ENCODE measurements around the gene ARHGEF19. TPM values are rescaled to one million over a fixed set of nuclear protein-coding genes. Genes with fewer than 3 reads are reported as not detected.
"Not testable (repeated sequence)": the region's sequence is repeated elsewhere in the genome, so short reads cannot be mapped to it uniquely, and the experiment has no call there.

Gene ARHGEF19
- total RNA-seq = 1.3 TPM
- long read RNA-seq, partial matches to known transcripts = 0 of 2 reads
- long read RNA-seq, other reads (novel, unspliced or antisense) = 2 of 2 reads

DNA sequence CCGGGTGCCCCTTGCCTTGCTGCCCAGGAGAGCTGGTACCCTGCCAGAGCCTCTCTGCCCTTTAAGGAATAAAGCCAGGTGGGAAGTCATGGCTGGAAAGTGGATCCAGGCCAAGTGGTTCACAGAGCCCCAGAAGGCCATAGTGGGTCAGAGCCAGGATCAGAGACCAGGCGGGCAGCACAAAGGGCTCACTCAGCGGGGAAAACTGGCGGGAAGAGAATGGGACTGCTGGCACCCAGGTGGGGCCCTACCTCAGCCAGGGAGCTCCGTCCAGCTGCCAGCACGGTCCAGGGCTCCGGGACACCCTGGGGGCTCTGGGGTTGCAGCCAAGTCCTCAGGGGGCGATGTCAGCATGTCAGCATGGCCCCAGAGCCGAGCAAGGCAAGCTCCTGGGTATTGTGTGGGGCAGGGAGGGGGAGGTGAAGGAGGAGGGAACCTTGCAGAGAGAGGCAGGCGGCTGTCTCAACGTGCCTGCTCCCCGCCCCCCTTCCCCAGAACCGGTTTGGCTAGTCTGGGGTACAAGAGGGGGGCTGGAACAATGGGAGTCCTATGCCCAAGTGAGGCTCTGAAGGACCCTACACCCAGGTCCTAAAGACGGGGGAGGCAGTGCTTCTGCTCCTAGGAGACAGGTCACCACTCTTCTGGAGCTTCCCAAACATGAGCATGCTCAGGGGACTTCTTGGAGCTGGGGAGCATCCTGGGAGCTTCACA, at the start of gene ARHGEF19:
Gene ARHGEF19, minus strand, starts transcription at position 402 of the 711 bp plus-strand sequence. CDS start 3,598 bp downstream, outside the sequence.
- intact Hi-C loops (cut with DNase I) = no loop called here

DNA sequence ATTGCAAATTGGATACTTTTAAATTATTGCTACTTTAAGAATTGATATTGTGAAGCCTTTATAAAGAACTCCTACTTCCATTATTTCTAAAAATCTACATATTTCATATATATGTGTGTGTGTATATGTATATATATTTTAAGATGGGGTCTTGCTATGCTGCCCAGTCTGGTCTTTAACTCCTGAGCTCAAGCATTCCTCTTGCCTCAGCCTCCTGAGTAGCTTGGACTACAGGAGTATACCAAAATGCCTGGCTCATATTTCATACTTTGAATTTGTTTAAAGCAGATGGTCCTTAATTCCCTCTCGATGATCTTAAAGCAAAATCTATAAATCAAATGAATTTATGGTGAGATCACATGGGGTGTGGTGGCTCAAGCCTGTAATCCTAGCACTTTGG, 49.6 kb upstream of the ARHGEF19 start:
- intact Hi-C loops (cut with DNase I) = no loop called here
- no peak for DNase-seq (ENCODE audit: low spot score)

More for the DNA sequence above, at the start of gene ARHGEF19:
- no peak for DNase-seq (ENCODE audit: low spot score)

DNA sequence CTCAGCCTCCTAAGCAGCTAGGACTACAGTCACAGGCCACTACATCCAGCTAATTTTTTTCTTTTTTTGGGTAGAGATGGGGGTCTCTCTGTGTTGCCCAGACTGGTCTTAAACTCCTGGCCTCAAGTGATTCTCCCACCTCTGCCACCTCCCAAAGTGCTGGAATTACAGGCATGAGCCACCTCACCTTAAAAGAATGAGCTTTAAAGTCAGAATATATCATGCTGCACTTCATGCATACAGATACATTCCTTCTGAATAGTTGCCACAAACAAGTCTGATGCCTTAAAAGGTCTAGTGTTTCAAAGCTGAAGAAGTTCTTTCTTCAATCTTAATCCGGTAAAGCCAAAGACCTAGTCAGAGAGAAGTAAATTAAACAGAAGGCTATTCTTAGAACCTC, 48.4 kb upstream of the ARHGEF19 start:
- intact Hi-C loops (cut with DNase I) = no loop called here
- DNase-seq (ENCODE audit: low spot score) = no peak

DNA sequence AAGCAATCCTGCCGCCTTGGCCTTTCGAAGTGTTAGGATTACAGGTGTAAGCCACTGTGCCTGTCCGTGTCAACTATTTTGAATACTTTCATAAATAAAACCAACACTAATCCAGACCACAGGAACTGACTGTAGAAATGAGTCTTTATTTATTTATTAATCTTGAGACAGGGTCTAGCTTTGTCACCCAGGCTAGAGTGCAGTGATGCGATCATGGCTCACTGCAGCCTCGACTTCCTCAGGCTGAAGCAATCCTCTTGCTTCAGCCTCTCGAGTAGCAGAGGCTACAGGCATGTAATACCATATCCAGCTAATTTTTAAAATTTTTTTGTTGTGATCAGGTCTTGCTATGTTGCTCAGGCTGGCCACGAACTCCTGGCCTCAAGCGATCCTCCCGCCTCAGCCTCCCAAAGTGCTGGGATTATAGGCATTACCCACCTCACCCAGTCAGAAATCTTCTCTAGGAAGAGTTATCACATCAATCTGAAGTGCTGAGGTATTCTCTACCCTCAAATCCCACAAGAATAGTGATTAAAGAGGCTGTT, 46.2 kb upstream of the ARHGEF19 start:
- intact Hi-C loops (cut with DNase I) = no loop called here

DNA sequence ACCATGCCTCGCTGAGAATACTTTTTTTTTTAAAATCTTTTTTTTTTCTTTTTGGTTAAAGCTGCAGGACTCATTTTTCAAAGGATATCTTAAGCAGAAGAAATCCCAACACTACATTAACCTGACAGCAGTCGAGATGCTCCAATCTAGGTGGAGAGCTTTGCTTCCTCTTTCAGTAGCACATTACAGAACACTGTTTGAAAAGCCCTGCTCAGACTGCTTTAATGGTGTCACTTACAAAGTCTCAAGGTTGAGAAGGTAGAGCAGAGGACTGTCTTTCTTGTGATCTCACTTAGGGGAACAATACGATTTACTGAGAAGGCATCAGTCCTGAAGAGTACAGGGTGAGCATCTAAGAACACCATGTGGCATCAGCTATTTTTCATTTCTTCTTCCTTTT, 45.5 kb upstream of the ARHGEF19 start:
- intact Hi-C loops (cut with DNase I) = no loop called here
- no peak for DNase-seq (ENCODE audit: low spot score)

More for the DNA sequence above, 46.2 kb upstream of the ARHGEF19 start:
- DNase-seq (ENCODE audit: low spot score) = no peak

DNA sequence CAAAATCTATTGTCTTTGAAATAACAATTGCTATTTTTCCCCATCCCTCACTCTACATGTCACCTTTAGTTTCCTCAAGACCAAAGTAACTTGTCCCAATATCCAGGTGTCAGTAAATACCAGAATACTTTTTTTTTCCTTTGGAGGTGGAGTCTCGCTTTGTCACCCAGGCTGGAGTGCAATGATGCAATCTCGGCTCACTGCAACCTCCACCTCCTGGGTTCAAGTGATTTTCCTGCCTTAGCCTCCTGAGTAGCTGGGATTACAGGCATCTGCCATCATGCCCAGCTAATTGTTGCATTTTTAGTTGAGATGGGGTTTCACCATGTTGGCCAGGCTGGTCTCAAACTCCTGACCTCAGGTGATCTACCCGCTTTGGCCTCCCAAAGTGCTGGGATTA, 45.1 kb upstream of the ARHGEF19 start:
- intact Hi-C loops (cut with DNase I); DNase-seq (ENCODE audit: low spot score): not testable (repeated sequence)

DNA sequence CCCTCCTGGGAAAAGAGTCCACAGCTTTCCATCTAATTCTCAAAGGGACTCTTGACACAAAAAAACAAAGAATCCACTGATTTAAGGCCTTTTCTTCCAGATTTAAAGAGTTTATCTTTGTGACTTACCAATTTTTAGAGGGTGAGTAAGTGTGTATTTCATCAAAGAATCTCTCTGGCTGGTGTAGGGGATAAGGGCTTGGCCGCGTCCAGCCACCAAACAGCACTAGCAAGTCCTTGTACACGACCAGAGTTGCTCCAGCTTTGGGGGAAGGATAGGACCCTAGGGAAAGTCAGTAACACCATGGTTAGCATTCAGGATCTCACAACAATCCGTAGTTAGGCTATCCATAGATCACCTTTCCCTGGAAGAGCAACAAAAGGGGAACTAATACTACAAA, 44.0 kb upstream of the ARHGEF19 start:
- intact Hi-C loops (cut with DNase I) = no loop called here
- no peak for DNase-seq (ENCODE audit: low spot score)

DNA sequence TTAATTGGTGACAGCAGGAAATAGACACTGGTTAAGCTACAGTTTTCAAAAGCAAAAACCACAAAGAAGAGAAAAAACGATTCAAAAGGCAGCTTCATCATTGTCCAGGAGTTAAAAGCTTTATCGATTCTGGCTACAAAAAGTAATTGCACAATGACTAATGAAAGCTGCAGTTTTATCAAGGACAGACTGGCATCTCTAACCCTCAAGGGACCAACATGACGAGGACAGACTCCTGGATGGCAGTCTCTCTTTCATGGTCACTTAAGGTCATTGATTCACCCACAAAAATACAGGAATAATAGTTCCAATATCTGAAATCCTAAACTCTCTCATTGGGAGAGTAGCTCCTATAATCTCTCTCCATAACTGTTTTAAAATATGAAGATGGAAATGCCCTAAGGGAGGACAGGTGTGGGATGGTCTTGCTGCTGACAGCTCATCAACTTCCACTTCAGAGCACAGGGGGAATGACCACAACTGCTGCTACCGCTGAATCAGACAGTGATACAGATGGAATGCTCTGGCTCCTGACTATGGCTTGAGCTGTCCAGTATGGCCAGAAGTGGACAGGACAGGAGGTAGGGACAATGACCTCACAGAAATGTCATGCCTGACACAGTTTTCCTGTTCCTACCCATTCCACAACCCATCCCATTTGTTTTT, 41.9 kb upstream of the ARHGEF19 start:
- intact Hi-C loops (cut with DNase I) = no loop called here
- no peak for DNase-seq (ENCODE audit: low spot score)

DNA sequence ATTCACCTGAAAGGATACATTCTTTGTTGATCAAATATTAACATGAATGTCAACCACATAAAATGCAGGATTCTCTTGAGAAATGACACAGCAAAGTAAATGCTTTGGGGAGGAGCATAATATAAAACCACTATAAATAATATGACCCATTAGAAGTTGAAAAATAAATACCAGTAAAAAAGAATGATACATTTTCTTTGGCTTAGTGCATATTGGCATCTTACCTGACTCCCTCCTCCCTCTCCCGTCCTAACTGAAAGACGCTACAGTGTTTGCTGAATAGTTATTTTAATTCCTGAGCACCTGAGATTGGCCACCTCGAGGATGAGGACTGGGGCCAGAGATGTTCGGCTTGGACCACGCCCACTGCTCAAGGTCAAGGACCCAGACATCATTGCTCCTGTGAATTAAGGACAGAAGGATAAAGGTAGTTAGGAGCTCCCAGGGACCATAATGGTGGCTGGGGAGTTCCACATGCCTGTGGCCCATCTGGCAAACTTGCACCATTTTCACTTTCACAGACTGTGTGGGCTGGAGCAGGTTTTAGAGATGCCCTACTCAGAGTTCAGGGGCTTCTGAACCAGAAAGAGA, 41.0 kb upstream of the ARHGEF19 start:
- intact Hi-C loops (cut with DNase I) = no loop called here
- DNase-seq (ENCODE audit: low spot score) = no peak

DNA sequence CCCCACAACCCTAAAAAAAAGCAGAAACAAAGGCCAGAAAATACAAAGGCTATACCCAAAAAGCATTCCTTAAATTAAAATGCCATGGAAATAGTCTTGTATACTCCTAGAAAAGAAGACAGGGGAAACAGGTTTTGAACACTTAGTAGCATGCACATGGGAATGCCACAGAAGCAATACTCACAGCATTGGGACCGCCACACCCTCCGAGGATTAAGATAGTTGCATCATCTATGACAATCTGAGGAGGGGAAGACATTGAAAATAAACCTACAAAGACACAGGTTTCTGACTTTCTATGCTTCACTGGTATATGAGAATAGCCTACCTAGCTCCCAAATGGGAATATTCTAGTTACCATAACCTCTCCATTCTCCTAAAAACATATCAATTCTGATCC, 40.5 kb upstream of the ARHGEF19 start:
- intact Hi-C loops (cut with DNase I) = no loop called here
- no peak for DNase-seq (ENCODE audit: low spot score)

DNA sequence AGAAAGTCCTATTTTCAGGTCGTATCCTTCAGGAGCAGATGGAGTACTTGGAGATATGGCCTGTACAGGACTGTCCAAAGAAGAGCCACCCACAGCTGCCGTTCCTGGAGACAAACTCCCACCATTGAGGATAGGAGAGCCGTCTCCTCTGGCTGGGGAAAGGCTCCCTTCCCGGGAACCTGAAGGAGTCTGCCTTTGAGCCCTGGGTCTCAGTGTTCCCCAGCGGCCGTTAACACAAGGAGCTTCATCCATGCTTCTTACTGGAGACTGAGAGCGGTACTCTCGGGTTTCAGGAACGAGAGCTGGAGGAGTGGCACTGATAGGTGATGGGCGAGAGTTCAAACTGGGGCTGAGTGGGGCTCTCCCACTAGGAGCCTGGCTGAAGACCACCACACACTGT, 38.9 kb upstream of the ARHGEF19 start:
- DNase-seq (ENCODE audit: low spot score) = no peak
- intact Hi-C loops (cut with DNase I) = no loop called here

DNA sequence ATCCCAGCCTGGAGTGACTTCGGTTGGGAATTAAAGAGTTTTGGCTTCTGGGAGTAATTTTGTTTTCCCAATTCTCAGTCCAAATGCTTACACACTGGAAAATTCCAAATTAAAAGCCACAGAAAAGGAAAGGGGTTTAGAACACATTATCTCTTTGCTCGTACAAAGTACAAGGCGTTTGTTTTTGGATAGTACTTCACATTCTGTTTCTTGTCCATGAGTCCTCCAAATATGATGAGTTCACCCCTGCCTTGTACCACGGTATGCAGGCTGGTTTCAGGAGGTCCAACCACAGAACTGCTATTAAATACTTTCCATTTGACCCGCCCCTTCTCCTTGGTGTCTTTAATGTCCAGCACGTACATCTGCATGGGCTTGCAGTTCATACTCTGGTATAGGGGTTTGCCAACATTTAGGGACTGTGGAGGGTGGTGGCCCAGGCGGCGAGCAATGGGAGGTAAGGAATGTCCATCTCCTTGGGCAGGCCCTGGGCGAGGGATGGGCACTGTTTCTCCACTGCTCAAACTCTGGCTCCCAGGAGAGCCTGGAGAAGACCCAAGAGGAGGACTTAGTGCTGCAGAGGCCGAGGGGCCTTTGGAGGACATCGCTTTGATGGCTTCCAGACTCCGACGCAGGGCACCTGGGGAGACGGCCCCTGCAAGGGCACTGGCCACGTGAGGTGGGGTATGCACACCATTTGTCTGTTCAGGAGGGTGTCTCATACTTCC, 38.2 kb upstream of the ARHGEF19 start:
- no peak for DNase-seq (ENCODE audit: low spot score)
- intact Hi-C loops (cut with DNase I) = no loop called here

DNA sequence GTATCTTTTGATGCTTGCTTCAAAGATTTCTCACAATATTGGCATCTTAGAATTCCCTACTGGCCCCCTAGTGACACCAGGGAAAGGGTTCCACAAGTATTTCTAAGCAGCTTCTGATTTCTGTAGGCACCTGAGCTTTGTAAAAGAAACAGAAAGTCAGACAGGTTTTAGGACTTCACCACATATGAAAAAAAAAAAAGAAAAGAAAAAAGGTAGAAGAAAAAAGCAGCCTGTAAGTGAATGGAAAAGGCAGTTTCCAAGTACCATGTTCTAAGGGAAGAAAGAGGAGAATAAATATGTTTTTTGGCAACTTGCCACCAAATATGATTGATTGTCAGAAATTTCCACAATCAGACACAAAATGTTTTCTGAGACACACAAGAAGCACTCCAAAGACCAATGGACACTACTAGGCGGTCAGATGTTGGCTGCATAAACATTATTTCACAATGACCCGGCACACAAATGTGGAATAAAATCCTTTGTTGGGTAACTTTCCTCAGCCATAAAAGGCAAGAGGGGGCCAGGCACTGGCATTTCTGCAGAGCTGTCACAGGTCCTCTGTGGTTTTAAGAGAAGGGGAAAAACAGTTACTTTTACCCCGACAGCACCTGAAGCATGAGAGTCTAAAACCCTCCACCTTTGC, 37.3 kb upstream of the ARHGEF19 start:
- intact Hi-C loops (cut with DNase I) = loop anchor here (5.0 kb wide), 1 partner anchor 103 kb away; the partner anchor contains the start of gene FBXO42
- no peak for DNase-seq (ENCODE audit: low spot score)

DNA sequence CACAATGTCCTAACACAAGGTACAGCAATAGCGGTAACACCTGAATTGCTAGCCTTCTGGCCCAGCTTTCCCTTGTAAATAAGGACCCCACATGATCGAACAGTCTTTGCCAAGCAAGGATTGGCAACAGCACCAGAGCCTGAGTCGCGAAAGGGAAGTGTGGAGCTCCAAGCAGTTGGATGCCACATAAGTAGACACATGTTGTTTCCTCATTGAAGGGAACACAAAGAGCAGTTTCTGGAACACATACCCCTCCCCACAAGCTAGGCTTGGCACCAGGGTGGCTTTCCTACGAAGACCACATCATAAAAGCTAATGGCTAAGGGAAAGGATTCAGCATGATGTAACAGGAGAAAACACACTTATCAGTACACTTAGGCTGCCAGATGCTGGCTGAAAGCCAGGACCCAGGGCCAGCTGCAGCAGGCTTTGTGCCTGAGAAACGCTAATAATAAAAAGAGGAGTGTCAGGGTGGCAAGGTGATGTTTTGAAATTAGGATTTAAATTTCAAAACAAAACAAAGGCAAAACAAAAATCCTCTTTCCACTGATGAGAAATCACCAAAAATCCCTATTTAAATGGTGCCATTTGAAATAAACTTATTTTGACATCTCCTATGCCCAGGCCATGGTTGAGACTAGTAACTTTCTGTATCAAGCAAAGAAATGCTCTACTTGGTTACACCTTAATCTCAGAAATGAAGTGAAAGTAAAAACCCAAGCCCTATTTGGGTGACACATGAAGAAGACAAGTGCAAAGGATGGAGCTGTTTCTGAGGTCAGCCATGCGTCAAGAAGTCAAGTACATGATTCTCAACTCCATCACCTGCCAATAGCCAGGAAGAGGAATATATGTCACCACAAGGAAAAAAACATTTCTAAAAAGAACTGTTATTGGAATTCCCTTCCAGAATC, 36.4 kb upstream of the ARHGEF19 start:
- intact Hi-C loops (cut with DNase I) = loop anchor here (5.0 kb wide), 1 partner anchor 103 kb away; the partner anchor contains the start of gene FBXO42
- peak; percentile 84 for DNase-seq (ENCODE audit: low spot score)

DNA sequence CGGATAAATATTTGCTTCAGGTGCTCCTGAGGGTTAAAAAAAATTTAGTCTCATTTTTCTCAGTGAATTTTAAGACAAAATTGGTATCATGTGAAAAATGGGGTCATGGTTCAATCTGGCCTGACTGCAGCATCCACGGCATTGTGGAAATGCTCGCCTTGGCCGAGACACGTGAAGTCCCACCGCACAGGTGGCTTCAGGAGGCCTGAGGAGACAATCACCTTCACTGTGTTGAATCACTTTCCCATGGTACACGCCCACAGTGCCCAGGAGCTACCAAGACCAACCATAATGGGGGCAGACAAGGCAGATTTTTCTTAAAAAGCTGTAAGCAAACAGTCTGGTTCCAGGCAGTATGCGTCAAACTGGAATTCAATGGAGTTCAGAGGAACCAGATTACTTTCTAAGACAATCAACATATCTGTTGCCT, 35.6 kb upstream of the ARHGEF19 start:
- no peak for DNase-seq (ENCODE audit: low spot score)
- intact Hi-C loops (cut with DNase I) = loop anchor here (5.0 kb wide), 1 partner anchor 104 kb away; the partner anchor contains the start of gene FBXO42

DNA sequence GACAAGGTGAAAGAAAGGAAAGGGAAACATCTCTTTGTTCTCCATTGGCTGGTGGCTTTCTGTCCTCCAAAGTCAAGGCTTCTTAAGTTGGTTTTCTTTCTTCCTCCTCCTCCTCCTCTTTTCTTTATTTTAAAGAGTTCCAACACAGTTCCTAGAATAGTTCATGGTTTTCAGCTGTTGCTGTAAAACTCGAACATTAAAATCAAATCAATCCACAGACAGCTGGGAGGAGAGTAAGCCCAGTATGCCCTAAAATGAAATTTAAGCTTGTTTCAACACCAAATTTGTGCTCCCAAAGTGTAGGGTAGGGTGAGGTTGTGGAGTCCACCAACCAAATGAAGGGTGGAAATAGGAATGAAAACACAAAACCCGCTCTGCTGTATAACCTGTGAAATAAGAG, 35.0 kb upstream of the ARHGEF19 start:
- intact Hi-C loops (cut with DNase I) = loop anchor here (5.0 kb wide), 1 partner anchor 105 kb away; the partner anchor contains the start of gene FBXO42
- DNase-seq (ENCODE audit: low spot score) = no peak

DNA sequence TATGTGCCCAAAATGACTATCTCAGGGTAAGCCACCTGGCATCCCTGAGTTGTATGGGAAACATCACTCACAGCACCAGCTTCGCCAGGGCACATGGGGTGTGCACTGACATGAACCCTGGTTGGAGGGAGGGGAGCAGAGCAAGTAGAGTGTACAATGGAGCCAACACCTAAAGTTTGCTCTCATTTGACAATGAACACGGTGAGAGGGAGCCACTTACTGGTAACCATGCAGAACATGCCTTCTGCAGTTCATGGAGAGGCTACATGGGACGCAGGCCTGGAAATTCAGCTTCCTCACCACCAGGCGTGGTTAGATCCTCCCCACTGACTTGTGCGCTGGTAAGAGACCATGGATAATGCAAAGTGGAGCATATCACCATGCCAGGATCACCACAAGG, 34.5 kb upstream of the ARHGEF19 start:
- intact Hi-C loops (cut with DNase I) = loop anchor here (5.0 kb wide), 1 partner anchor 105 kb away; the partner anchor contains the start of gene FBXO42
- no peak for DNase-seq (ENCODE audit: low spot score)

DNA sequence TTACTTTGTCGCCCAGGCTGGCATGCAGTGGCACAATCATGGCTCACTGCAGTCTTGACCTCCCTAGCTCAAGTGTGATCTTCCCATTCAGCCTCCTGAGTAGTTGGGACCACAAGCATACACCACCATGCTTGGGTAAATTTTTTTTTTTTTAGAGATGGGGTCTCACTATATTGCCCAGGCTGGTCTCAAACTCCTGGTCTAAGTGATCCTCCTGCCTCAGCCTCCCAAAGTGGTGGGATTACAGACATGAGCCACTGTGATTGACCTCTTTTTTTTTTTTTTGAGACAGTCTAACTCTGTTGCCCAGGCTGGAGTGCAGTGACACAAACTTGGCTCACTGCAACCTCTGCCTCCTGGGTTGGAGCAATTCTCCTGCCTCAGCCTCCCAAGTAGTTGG, 33.8 kb upstream of the ARHGEF19 start:
- intact Hi-C loops (cut with DNase I) = loop anchor here (5.0 kb wide), 1 partner anchor 106 kb away; the partner anchor contains the start of gene FBXO42
- DNase-seq (ENCODE audit: low spot score) = not testable (repeated sequence)

Measured in cardiac septum (tissue), 1 donor.